Activated CD4-positive, CD25-positive, alpha-beta regulatory T cell treated with anti-CD3 and anti-CD28 coated beads, Interleukin-2, amount 50 U/mL, for 16 hours (primary cell): ENCODE measurements around the gene CLGN.

Experiments
- DNase-seq: peaks from one replicate; pipeline ENCODE4 v3.0.0-alpha.2; 2020; ENCODE audit warnings: low read depth, low spot score

The CLGN gene

DNA sequence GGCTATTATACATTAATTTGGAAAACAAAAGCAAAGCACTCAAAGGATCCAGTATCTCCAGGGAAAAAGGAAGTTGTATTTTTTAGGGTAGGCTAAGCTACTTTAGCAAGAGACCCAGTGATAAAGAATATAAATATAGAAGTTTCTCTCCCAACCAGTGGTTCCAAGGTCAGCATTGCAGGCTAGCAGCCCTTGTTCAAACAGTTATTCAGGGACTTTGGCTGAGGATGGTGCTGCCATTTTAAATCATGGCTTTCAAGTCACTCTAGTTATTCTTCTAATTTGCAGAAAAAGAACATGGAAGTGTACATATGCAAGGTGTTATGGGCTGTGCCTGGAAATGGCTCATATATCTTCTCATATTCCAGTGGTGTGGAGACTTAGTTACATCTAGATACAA, 44.7 kb downstream of the CLGN start:
- no peak for DNase-seq

DNA sequence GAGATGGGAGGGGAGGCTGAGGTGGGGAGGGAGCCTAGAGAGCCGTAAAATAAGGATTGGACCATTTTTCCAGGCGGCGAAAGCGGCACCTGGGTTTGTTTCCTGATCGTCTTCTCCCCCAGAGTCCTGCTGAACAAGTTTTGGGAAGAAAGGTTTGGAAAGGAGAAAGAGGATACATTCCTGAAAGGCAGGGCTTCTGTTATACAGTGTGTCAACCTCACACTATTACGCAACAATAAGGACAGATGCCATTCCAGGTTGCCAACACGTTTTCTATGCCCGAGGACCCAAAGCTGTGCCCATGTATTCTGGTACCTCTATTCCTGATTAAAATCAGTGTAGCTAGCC, 53.3 kb downstream of the CLGN start:
- no peak for DNase-seq

DNA sequence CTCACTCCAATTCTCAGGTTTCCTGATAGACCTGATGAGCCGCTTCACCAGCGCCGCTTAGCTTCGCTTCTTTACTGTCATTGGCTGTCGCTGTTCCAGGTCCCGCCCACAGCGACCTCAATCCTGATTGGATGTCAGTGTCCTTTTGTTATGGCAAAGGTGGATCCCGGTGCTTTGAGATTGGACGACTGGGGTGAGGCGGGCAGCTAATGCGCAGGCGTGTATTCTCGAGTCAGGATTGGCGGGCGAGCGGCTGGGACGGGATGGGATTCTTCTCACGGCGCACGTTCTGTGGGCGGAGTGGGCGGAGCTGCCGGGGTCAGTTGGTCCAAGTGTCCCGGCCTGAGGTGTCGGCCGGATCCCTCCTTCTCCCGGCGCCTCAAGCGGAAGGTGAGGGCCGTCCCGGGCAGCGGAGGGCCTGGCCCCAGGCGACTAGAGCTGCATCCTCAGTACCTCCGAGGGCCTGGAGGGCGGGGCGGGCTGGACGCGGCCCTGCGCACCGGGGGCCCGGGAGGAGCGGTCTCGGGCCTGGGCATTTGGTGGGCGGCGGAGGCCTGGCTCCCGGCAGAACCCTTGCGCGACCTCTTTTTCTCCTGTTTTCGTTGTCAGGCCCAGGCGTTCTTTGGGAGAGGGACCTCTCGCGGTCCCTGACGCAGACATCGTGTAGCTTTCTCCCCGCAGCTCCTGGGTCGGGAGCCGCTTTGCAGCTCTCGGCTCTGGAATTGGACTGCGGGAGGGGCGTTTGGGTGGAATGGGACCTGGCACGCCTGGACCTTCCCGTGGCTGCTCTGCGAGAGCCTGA, 53.9 kb downstream of the CLGN start, which contains the start of gene SCOC:
Gene SCOC (plus strand): TSS at position 319 of the 802 bp plus-strand sequence. CDS start 5,525 bp downstream, outside the sequence.
- DNase-seq = peak; percentile 97

DNA sequence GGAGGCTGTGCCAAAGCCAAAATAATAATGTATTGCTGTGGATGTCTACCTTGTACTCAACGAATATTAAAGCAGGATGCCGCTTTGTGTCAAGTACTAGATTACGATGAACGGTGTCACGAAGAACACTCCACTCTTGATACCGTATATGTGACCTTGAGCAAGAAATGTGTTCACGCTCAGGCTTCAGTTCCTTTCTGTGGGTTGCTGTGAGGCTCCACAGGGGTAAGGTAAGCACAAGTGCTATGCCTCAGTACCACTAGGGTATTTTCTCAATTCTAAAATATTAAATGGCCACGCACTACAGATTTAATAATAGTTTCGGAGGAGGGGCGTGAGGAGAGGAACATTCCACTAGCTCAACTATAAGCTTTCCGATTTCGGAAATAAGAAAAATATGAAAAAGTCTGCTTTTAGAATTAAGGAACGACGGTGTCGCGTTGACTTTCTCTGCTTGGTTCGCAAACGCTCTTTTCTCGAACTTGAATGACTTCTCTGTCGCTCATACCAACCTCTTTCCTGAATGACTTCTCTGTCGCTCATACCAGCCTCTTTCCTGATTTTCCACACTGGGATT, 54.6 kb downstream of the CLGN start:
- DNase-seq = no peak

DNA sequence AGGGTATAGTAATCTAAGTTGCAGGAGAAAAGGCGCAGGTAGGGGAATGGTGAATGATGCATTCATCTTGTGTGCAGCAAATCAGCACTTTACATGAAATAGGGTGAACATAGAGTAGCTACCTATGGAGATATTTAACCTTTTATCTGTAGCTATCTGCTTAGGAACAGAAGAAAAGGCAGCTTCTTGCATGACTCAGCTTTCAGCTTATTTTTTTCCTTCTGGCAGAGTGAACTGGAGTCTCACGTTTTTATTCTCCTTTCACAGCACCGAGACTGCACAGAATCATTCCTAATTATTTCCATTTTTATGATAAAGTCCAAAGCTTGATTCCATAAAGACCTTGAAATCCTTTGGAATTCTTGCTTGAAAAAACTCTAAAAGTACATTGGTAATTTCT, 58.8 kb downstream of the CLGN start:
- DNase-seq = no peak

DNA sequence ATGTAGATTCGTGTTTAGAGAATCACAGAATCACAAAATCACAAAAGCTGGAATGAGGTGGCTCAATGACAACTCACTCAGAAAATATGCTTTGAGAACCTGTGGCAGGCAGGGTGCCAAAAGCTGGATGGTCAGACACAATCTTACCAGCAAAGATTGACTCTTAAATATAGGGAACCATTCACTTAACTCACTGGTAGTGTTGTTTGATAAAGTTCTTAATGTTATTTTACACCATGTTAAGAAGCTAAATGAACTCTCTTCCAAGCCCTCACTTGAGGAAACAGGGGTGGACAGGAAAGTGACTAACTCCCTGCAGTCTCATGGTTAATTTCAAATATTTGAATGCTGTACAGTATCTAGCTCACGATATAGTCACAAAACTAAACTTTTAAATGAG, 59.7 kb downstream of the CLGN start:
- DNase-seq = no peak

DNA sequence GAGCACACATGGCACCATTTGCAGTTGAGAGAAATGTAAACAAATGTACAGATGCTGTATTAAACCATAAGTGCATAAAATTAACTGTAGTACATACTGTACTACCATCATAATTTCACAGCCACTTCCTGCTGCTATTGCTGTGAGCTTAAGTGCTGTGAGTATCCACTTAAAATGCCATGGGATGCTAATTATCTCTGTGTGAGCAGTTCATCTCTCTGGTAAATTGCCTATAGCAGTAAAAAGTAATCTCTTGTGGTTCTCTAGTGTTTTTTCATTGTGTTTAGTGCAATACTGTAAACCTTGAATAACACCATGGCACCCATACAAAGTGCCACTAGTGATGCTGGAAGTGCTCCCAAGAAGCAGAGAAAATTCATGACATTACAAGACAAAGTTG, 63.9 kb downstream of the CLGN start:
- no peak for DNase-seq

DNA sequence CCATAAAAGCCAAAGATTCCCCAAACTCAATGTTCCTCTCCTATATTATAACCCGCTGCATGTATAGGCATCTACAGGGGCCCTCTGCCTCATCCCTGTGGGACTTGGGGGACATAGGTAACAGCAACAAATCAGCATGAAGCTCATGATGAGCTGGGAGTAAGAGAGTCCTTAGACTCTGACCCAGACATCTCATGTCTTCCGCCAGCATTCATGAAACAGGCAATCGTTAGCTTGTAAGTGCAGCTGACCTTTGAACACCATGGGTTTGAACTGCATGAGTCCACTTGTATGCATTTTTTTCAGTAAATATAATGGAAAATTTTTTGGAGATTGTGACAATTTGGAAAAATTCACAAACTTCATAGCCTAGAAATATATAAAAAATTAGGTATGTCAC, 64.4 kb downstream of the CLGN start:
- no peak for DNase-seq

DNA sequence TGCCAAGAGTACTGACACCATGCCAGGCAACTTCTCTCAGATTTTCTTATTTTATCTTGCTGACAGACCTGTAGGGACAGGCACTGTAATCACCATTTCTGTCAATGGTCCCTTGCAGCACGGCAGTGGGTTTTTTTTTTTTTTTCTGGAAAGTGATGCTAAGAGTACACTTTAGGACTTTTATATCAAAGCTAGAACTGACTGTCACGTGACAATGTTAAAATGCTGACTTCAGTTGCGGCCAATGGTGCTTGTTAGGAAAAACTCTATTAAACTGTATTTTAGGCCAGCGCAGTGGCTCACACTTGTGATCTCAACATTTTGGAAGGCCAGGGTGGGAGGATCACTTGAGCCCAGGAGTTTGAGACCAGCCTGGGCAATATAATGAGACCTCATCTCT, 66.3 kb downstream of the CLGN start:
- no peak for DNase-seq

DNA sequence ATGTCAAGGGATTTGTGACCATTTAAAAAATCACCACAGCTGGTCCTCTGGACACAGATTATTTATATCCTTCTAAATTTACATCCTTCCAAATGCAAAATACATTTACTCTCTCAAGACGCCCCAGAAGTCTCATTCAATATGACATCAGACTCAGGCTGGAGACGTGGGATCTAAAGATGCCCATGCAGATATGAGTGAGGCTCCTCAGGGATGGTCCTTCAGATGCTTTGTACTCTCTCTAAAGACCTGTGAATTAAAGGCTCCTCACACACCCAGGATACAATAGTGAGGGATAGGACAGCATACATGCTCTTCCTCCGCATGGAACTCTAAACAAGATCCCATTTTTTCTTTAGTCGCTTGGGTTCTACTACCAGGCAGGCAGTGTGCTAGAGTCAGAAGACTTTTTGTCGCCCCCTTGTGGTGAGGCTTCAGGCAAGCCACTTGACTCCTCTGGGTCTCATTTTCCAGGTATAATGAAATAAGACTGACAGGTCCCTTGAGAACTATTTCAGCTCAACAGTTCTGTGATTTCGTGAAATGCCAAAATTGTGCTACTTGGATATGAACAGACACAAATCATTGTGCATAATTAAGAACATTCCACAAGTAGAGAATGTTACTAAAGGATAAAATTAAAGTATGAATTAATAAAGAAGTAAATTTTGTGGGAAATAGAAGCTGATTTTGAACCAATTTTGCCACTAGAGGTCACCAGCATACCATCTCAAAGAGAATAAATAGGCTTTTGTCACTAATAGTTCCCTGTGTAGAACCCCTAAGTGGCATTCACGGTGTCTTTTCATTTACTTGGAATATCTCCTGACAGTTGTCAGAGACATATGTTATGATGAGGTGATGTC, 67.7 kb downstream of the CLGN start:
- peak; percentile 69 for DNase-seq

DNA sequence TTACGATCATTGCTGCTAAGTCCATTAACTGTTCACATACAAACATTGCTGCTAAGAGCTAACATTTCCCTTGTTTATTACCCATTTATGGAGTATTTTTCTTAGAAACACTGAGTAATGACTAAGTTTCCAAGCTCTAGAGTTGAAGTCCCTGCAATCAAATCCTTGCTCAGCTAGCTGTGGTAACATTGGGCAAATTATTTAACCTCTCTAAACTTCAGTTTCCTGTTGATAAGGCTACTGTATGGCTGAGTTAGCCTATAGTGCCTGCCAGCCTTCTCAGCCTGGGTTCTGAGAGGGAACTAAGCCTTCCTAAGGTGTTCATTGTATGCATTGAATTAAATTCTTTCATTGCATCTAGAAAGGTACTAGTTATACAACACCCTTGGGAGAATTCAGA, 69.2 kb downstream of the CLGN start:
- no peak for DNase-seq

DNA sequence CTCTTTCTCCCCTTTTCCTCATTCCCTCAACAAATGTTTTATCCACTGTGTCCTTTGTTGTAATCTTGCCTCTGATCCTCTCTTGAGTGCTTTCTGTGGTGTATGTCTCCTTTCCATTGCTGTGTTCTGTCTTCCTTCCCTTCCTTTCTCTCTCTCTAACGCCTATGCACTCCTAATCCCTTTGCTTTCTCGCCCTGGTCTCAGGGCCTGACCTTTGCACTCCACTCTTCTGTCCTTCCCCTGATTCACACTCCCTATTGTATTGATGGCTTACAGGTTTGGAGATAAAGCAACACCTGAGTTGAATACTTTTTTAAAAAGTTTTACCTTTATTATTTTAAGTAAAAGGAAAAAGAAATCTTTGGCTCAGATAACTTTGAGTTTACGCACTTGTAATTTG, 69.6 kb downstream of the CLGN start:
- DNase-seq = no peak

DNA sequence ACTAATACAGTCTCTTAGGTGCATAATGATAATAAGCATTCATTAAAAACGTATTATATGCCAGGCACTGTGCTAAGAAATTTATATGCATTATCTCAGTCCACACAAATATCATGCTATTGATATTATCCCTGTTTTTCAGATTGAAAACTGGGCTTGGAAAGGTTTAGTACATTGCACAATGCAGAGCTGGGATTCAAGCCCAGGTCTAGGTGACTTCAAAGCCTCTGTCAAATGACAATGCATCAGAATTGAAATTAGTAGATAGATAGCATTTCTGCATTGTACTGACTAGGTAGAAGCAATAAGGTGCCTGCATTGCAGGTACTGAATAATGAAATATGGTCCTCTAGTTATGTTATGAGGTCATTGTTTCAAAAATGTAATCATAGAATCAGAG, 72.2 kb downstream of the CLGN start:
- DNase-seq = no peak

DNA sequence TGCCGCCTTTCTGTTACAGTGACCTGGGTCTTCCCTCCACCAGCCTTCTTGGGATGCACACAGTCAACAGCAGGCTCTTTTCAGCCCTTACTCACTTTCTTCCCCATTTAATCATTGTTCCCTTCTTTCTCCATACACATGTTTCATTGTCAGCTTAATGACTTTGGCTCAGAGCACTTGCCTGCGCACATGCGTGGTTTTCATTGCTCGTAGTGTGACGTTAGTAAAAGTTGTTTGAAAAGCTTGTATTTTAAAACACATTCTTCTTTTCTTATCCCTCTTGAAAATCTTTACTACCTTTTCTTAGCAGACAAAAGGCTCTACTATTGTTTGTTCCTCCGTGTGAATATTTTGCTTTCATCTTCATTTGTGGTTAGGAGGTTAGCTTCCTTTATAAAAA, 73.7 kb downstream of the CLGN start:
- DNase-seq = no peak

DNA sequence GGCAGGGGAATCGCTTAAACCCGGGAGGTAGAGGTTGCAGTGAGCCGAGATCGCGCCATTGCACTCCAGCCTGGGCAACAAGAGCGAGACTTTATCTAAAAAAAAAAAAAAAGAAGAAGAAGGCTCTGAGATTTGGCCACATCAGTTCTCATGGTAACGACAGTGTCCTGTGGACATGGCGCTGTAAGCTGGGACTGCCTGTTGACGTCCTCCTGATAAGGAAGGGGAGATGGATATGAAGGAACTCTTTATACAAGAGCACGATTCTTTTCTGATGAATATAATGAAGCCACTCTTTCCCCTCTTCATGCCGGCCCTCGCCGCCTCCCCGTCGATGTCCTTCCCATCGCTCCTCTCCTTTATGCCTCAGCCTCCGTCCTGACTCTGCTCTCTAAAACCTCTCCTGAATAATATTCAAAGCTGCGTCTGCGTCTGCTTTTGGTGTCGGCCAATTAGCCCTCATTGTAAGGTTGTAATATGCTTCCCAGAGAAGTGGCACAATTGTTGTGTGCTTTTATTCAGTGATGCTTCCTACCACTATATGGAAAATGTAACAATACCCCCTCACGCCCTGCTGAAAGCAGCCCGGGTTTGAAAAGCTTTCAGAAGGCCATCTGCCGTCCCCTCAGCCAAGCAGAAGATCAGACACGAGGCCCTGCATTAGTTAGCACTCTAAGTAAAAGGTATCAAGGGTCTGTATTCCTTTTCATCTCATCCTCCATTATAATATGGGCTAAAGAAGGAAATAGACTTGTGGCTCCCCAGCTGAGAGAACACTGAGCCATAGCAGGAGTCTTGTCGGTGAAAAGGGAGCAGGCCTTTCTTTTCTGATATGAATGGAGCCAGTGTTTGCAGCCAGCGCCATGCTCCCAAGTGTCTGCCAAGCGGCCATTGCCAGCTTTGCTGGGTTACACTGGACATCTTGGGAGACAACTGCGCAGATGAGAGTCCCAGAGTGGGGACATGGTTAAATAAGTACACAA, 76.1 kb downstream of the CLGN start:
- no peak for DNase-seq

DNA sequence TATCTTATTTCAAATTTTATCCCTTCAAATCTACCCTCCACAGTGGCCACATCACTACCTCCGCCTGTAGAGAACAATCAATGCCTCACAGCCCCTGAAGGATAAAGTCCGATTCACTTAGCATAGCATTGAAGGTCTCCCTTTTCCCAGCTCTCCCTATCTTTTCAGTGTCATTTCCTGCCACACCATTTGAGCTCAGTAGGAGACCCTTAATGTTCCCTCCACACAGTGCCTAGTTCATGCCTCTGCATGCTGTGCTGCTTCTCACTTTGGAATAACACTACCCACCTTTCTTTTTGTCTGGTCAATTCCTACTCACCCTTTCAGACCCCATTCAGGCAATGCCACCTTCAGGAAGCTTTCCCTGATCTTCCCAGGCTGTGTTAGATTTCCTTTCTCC, 77.6 kb downstream of the CLGN start:
- no peak for DNase-seq

DNA sequence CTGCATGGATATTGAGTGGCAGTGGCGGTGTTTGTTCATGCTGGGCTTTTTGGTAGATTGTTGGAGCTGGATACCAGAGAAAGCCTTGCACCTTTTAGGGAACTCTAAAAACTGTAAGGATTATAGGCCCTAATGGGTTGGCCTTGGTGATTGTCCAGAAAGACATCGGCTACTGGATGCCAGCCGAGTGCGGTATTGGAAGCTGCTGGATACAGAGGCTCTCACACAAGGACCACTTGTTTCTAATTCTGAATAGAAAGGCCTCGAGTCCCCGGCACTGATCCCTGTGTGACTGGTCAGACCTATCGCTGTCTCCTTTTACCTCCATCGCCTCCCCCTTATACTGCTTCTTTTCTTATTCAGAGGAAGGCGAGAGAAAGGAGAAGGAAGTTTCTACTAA, 81.3 kb downstream of the CLGN start:
- no peak for DNase-seq

DNA sequence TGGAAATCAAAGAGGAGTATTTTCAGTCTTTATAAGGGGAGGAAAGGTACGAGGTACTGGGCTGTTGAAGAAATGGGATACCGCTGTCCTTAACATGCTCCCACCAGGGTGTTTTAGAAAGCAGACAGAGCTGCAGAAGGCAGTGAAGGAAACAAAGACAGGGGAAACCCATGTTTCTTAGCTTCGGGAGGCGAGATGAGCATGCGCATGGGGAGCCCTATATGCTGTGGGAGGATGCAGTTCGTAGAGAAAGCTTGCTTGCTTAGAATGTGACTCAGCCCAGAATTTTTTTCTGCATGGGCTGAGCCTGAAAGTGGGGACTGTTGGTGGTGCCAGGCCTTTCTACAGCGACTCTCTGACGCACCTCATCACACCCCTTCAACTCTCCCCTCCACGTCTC, 82.8 kb downstream of the CLGN start:
- no peak for DNase-seq

DNA sequence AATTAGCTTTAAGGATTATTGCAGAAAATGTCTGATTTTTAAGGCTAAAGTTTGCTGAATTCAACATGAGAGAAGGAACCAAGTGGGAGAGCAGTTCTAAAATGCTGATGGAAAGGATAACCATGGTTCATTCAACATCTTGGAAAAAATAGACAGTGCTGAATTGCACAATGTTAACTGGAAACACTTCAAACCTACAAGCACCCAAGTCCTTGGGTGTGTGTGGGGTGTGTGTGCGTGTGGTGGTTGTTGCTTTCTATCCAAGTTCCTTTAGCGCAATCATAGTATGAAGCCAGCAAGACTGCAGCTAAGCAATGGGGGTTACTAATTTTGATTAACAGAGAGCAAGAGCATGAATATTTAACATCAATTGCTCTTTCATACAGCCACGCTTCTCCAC, 83.3 kb downstream of the CLGN start:
- no peak for DNase-seq

DNA sequence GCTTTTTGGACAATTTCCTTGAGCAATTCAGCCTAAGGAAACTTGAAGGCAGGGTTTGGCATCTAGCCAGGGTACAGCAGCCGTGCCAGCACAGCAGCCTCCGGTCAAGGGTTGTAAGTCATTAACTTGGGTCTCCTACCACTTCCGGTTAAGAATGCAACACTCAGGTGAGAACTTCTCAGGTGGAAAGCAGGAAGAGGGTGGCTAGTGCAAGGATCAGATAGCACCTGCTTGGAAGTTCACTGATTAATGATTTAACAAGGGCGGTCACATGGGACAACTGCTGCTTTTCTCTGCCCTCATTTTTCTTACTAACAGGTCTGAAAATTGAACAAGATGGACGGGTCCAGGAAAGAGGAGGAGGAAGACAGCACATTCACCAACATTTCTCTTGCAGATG, 84.1 kb downstream of the CLGN start:
- no peak for DNase-seq

DNA sequence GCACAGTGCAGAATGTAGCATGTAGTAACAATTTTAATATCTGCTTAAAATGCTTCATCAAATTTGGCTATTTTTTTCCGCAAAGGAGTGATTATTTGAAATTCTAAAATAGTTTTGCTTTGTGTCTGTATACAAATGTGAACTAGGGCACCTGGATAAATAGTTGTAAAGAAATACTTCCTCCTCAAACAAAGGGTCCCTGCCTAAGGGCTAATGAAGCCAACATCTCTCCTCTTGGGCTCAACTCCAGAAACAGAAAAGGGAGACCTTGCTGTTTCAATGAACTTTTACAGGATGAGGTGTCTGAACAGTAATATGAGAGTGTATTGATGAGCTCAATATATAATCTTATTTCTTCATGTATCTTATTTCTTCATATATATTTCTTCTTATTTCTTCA, 84.8 kb downstream of the CLGN start:
- no peak for DNase-seq
